GM12874 (cell line): Measurements from ENCODE around the gene CNOT6L.

Source experiments
- CTCF ChIP-seq: IDR thresholded peaks from 2 replicates; pipeline ENCODE4 v1.5.1; 2011; ENCODE audit warnings: low read depth, mild to moderate bottlenecking, control low read depth, low read length, moderate library complexity; ENCODE audit not compliant: insufficient read depth

The CNOT6L gene

GRCh38 chr4:77818602-77819403, at the start of gene CNOT6L:
TSS of gene CNOT6L (minus strand) at chr4:77819368. CDS start at chr4:77819308, 60 bp downstream.
- TF ChIP-seq CTCF, result no peak

GRCh38 chr4:77865259-77865658, 46.1 kb upstream of the CNOT6L start:
- TF ChIP-seq CTCF, result no peak

GRCh38 chr4:77862478-77863216, 43.5 kb upstream of the CNOT6L start, which contains the start of gene MRPL1:
TSS of gene MRPL1 (plus strand) at chr4:77862830. CDS start at chr4:77862849, 19 bp downstream.
- no peak for TF ChIP-seq CTCF

GRCh38 chr4:77861495-77861894, 42.3 kb upstream of the CNOT6L start:
- TF ChIP-seq CTCF, result no peak

DNA sequence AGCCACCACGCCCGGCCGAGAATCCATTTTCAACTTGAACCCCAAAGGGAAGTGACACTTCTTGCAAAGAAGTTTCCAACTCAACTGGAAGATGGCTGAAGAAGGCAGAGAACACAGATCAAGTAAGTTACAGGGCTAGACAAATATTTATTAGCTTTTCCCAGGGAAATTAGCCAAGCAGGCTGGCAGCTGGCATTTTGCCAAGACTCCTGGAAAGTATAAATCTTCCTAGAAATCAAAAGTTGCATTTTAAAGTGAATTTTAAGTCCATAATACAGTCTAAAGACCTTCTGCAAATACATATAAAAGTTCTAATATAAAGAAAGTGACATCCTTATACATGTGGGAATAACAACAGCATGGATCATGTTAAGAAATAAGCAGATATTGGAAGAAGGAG, 40.1 kb upstream of the CNOT6L start:
- no peak for TF ChIP-seq CTCF

DNA sequence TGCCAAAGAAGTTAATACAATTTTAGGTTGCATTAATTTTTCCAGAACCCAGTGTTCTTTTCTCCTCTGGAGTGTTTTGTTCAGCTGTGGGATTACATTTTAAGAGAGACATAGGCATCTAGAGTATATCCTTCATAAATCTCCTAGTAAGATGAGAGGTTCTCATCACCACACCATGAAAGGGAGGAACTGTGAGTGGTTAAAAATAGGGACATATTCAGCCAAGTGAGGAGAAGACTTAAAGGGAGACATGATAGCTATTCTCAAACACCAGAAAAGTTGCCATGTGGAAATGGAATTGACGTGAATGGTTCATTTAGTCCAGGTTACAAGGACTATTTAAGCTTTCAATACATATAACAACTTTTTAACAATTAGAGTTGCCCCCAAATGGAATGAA, 37.0 kb upstream of the CNOT6L start:
- no peak for TF ChIP-seq CTCF

GRCh38 chr4:77854431-77855111, 35.4 kb upstream of the CNOT6L start:
- TF ChIP-seq CTCF, result no peak
